HG02981 (cell line): ENCODE data around the gene TUB.

ENCODE experiments used
- ATAC-seq: cut with Tn5 transposase; IDR thresholded peaks from one replicate; pipeline ENCODE4 v1.9.1; 2021; ENCODE audit warnings: mild to moderate bottlenecking, moderate library complexity; ENCODE audit not compliant: unreplicated experiment

Gene TUB

DNA sequence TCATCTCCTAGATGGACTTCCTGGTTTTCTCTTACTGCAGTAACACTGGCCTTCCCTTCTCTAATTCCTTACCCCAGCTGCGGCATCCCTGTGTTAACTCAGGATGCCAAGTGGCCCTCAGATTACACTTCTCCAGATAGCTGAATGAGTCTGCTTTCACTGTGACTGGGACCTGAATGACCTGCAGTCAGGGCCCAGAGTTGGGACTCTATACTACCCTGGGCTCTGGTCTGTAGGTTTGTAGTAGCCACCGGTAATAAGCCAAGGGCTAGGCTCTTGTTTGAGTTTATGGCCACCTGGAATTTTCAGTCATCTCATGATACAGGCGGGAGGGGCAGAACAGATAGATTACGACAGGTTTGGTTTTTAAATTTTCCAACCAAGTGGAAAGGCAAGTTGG is 24.1 kb downstream of the TUB start:
- ATAC-seq = no peak

DNA sequence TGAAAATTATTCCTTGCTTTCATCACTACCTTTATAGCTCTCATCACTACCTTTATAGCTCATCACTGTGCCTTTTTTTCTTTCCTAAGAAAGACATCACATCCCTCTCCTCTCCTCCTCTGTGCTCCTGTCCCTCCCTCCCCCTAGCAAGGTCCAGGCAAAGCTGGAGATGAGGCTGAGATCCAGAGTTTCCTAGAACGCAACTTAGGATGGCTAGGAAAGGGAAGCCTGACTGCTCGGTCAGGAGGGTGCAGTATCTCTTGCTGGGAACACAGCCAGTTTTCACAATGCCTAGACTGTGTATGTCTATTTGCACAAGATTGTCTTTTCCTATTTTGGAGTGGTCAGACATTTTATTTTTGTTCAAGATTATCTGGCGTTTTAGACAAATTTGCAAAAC is 24.7 kb downstream of the TUB start:
- no peak for ATAC-seq

DNA sequence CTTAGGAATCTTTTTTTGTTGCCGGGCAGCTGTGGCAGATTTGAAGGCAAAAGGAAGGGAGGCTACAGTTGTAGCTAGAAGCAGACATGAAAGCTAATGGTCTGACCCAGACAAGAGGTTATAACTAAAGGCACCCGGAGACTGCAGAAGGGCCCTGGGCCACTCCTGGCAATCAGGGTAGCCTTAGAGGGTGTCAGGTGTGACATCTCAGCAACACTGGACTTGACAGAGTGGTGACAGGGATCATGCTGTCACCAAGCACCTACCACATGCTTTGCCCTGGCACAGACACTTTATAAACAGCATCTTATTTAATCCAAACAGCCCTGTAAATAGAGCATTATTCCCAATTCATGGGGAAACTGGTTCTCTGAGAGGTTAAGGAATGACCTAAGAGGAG is 25.7 kb downstream of the TUB start:
- ATAC-seq = no peak

DNA sequence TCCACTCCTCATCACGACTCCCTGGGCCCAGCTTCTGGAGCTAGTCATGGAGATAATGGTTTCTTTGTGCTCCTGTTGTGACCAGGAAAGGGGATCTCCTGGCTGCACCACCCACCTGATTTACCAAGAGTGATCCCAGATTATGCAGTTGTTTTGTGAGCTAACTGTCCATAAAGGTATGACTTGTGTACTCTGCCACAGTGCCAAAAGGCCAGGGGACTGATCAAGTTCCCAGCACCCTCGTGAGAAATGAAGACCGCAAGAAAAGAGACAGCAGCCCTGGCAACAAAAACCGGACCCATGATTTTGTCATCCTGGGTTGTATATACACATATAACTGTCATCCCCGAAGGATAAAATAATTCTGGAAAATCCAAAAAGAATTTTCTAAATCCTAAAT is 26.6 kb downstream of the TUB start:
- ATAC-seq = no peak

DNA sequence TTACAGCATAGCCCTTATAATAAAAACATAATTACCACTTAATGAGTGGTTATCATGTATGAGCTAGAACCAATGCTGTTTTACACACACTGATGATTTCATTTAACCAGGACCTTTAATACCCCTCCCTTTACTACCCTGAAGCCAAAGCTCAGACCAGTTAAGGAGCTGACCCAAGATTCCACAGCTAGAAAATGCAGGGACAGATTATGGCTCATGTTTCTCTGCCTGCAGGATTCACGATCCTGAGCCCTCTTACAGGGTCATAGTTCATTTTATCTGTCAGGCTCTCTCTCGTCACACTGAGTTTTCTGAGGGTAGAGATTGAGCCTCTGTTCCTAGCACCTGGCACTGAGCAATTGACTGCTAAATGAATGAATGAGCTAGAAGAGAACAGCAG is 27.4 kb downstream of the TUB start:
- ATAC-seq = no peak

DNA sequence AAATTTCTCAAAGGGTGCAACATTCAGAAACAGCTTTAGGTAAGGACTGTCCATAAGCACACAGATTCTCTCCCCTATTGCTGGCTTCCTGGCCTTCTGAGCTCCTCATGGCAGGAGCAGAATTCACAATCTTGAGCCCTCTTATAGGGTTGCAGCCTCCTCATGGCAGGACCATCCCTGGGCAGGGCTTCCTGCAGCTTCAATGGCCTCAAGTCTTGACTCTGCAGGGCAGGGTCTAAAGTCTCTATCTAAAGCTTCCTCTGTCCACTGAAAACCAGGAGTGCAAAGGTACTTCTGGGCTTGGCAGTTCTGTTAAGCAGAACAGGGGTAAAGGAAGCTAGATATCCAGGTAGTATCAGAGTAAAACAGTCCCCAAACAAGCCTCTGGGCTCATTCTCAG is 28.7 kb downstream of the TUB start:
- ATAC-seq = no peak

DNA sequence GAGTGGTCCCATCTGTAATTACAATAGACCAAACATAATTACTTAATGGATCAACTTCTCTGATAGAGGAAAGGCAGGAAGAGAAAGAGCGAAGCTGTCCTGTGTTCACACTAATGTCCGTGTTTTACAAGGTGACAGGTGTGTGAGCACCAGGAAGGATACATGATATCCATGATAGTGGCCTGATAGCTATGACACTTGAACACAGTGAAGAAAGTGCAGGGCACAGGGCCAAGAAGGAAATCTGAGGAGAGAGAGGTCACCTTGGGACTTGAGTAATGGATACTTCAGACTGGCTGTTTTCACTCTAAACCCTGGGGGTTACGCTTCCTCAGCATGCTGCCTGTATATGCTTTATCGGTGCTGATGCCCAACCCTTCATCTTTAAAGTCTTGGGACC is 29.4 kb downstream of the TUB start:
- no peak for ATAC-seq

DNA sequence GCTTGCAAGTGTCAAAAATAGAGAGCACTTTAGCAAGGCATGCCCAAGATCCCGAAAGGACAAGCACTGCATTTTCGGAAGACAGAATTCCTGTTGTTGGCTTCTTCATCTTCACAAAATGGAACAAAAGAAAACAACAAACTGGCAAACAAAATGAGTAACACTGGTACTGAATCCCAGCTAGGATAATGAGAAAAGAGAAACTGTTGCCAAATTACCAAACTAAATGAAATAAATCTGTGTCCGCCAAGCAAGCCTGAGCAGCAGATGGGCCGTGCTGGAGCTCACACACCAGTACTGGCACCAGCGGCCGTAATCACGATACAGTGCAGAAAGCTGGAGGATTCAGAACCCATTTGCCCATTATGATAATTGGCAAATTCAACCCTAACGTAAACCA is 30.6 kb downstream of the TUB start:
- no peak for ATAC-seq

DNA sequence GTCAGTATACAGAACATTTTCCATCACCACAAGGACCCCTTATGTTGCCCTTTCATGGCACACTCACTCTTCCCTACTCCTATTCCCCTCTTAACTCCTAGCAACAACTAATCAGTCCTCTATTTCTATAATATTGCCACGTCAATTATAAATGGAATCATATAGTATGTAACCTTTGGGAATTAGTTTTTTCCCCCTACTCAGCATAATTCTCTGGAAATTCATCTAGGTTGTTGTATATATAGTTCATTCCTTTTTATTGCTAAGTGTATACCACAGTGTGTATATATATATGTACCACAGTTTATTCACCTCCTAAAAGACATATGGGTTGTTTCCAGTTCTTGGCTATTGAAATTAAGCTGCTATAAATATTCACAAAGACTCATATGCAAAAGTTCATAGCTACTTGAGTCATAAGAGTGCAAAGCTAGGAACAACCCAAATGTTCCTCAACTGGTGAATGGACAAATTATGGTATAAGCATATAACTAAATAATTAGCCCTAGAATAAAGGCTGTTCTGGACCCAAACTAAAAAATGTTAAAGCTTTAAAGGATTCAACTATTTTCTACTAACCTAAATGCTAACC is 41.3 kb downstream of the TUB start:
- ATAC-seq = no peak

DNA sequence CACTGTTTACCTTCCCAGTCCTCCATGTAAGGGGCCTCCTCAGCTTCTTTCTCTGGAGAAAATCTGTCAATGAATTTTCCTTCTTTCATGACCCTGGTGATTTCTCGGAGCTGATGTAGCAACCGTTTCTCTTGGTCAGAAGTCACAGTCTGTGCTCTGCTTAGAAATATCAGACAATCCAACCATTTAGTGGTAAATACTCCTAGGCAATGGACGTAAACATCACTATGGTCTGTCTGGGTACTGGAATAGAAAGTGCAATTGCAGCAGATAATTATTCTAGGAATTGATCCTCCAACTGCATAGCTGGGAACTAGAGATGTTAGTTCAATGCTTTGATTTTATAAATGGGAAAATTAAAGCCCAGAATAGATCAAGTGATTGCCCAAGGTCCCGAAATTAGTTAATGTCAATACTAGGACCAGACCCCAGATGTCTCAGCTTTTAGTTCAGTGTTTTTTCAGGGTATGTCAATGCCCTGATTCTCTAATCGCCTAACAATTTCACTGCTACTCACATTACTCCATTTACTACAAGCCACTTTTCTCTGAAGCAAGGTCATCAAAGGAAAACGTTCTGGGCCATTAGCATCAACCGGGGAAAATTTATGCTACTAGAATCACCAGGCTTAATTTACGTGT is 45.8 kb downstream of the TUB start:
- no peak for ATAC-seq

DNA sequence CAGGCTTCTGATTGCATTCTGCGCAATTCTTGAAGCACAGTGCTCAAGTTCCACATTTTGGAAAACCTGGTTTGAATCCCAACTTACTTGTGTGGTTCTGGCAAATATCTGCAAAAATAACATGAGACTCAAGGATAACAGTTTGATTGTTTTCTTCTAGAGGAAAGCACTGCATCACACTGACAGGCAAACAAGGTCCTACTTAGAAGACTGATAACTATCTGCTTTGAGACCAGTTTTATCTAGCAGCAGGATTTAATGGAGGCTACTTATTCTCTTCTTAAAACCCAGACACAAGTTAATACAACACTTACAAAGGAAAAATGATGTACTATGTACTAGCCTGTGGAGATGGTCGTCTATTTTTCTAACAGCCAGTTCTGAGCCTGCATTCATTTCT is 46.4 kb downstream of the TUB start:
- no peak for ATAC-seq

DNA sequence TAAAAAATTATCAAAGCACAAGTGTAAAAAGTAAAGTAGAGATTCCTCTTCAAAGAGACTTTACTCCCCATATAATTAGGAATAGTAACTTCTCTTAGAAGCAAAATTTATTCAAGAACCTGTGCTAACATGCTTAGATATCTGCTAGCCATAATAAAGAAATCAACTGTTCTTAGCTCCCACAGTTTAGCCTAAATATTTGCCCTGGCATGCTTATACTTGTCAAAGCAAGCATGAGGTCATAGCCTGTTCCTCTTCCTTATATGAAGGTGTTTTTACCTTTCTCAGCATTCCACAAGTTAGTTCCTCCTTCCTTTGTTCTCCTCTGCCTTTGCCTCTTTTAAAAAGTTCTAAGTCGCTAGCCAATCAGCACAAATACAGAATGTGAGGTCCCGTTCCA is 57.5 kb downstream of the TUB start:
- no peak for ATAC-seq

DNA sequence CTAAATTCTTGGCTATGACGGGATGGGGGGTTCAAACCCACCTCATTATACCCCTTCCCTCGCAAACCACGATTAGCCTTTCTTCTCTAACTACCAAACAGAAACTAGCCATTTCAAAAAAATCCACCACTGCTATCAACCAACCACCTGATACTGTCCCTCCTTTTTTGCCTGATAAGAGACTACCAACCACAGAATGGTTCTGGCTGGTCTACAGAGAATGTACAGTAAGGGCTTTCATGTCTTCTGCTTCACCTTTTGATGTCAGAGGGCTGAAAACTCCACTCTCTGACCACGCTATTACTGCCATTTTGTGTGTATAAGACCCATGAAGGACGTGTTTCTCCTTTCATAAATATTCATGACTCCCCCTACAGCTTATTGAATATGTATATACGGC is 68.7 kb downstream of the TUB start:
- ATAC-seq = no peak
